PC-9 (cell line): ENCODE data around the gene CLEC5A. TPM values are rescaled to one million over a fixed set of nuclear protein-coding genes. Genes with fewer than 3 reads are reported as not detected.

Source experiments
- BruUV-seq: library from RNA; stranded (reverse); fragments of 400-500 nt; replicated peaks from 2 replicates; lab custom pipeline; 2021; lab: Mats Ljungman, UMichigan
- CTCF ChIA-PET: fragments of 300-600 bp; sonication (Branson Sonifier 250); formaldehyde crosslinking; loops from one replicate; lab custom pipeline; 2022; ENCODE audit warnings: antibody characterized with exemption; lab: Charles Lee
- POLR2A ChIA-PET: fragments of 300-600 bp; sonication (Branson Sonifier 250); formaldehyde crosslinking; loops from one replicate; lab custom pipeline; 2022; ENCODE audit warnings: antibody characterized with exemption; ENCODE audit not compliant: unreplicated experiment; lab: Charles Lee
- DNase-seq, 2 experiments: peaks; one replicate each; pipeline versions ENCODE4 v3.0.0 to v3.0.0-alpha.2; 2015 to 2022; ENCODE audit warnings: mixed read lengths in 1 of 2
- H2AFZ ChIP-seq: fragments of 200-600 bp; sonication (generic); 2 replicates; pipeline ENCODE4 v1.8.1; 2017; ENCODE audit warnings: antibody characterized with exemption
- H3F3A ChIP-seq: fragments of 200-600 bp; sonication (generic); 2 replicates; pipeline ENCODE4 v1.8.1; 2017; ENCODE audit warnings: antibody characterized with exemption, mild to moderate bottlenecking, low read depth; ENCODE audit not compliant: insufficient read depth
- H3K27ac ChIP-seq: fragments of 200-600 bp; sonication (generic); 2 replicates; pipeline ENCODE4 v1.6.1; 2016; ENCODE audit warnings: mixed run types
- H3K27me3 ChIP-seq: fragments of 200-600 bp; sonication (generic); 2 replicates; pipeline ENCODE4 v1.6.1; 2016; ENCODE audit warnings: low read depth, mixed run types; ENCODE audit not compliant: insufficient read depth
- H3K36me3 ChIP-seq: fragments of 200-600 bp; sonication (generic); 2 replicates; pipeline ENCODE4 v1.6.1; 2016; ENCODE audit warnings: low read depth, mixed run types
- H3K4me1 ChIP-seq: fragments of 200-600 bp; sonication (generic); replicated peaks from 2 replicates; pipeline ENCODE4 v1.6.1; 2016; ENCODE audit warnings: mixed run types; ENCODE audit not compliant: insufficient read depth
- H3K4me2 ChIP-seq: fragments of 200-600 bp; sonication (generic); 2 replicates; pipeline ENCODE4 v1.6.1; 2017; ENCODE audit warnings: mixed run types
- H3K4me3 ChIP-seq: fragments of 200-600 bp; sonication (generic); 2 replicates; pipeline ENCODE4 v1.6.1; 2016; ENCODE audit warnings: mixed run types
- H3K79me2 ChIP-seq: fragments of 200-600 bp; sonication (generic); 2 replicates; pipeline ENCODE4 v1.6.1; 2017; ENCODE audit warnings: low read depth, mixed run types
- H3K9me2 ChIP-seq: fragments of 200-600 bp; sonication (generic); 2 replicates; pipeline ENCODE4 v1.8.1; 2017; ENCODE audit warnings: mild to moderate bottlenecking; ENCODE audit not compliant: insufficient read depth
- H3K9me3 ChIP-seq: fragments of 200-600 bp; sonication (generic); 2 replicates; pipeline ENCODE4 v1.8.1; 2016; ENCODE audit warnings: low read depth; ENCODE audit not compliant: insufficient read depth
- H4K20me1 ChIP-seq: fragments of 200-600 bp; sonication (generic); 2 replicates; pipeline ENCODE4 v1.8.1; 2017; ENCODE audit not compliant: insufficient read depth
- EZH2 ChIP-seq: fragments of 200-600 bp; sonication (generic); IDR thresholded peaks from 2 replicates; pipeline ENCODE4 v1.8.0; 2017; ENCODE audit warnings: antibody characterized with exemption, low read depth
- intact Hi-C: fragments of 100-400 bp; cut with micrococcal nuclease; formaldehyde crosslinking; loops from one replicate; pipeline ENCODE4 v1.10.0; 2022; ENCODE audit not compliant: unreplicated experiment
- total RNA-seq: library from RNA; stranded (reverse); gene quantifications from 2 replicates; pipeline ENCODE4 v1.2.3, GENCODE V29; 2021
- TF ChIP-seq, protein P1 (sequence below): fragments of 200-600 bp; sonication (generic); conservative IDR thresholded peaks from 2 replicates; pipeline ENCODE4 v1.6.1; 2017; ENCODE audit warnings: mixed run types, antibody characterized with exemption, mild to moderate bottlenecking, moderate library complexity

The CLEC5A gene
- total RNA-seq, 1 experiment from 2014 or later, result not detected

DNA sequence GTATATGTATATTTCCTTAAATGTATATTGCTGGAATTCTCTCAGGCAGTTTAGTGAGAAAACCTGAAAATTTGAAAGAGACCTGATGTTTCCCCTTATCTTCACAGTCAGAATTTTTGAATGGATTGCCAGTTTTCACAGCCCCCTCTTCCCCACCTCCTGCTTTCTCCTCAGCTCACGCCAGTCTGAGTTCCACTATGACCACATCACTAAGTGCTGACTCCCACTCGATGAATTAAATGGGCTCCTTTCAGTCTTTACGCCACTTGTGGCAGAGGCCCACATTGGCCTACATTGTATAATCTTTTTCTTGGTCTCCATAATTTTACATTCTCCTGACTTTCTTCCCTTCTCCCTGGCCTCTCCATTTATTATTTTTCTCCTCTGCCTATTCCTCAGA lies 3.1 kb upstream of the CLEC5A start:
- Histone ChIP-seq H4K20me1 (no peaks in the 10 kb centered on the region), H3K4me2 (no peak overlapping the region), H3K79me2 (no peaks in the 10 kb centered on the region), H3K27ac (no peak overlapping the region), H3F3A (no peaks in the 10 kb centered on the region), H3K4me1 (no peaks in the 10 kb centered on the region), H3K4me3 (no peak overlapping the region), H3K27me3 (no peaks in the 10 kb centered on the region), H3K9me3 (no peaks in the 10 kb centered on the region), H3K36me3 (no peaks in the 10 kb centered on the region), H2AFZ (no peak overlapping the region), H3K9me2 (no peaks in the 10 kb centered on the region)
- no TSS peak for BruUV-seq
- no peak for TF ChIP-seq EZH2
- TF ChIP-seq, protein P1, sequence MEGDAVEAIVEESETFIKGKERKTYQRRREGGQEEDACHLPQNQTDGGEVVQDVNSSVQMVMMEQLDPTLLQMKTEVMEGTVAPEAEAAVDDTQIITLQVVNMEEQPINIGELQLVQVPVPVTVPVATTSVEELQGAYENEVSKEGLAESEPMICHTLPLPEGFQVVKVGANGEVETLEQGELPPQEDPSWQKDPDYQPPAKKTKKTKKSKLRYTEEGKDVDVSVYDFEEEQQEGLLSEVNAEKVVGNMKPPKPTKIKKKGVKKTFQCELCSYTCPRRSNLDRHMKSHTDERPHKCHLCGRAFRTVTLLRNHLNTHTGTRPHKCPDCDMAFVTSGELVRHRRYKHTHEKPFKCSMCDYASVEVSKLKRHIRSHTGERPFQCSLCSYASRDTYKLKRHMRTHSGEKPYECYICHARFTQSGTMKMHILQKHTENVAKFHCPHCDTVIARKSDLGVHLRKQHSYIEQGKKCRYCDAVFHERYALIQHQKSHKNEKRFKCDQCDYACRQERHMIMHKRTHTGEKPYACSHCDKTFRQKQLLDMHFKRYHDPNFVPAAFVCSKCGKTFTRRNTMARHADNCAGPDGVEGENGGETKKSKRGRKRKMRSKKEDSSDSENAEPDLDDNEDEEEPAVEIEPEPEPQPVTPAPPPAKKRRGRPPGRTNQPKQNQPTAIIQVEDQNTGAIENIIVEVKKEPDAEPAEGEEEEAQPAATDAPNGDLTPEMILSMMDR, result no peak
- intact Hi-C loops, result no loop called here
- DNase-seq, result no peak
- ChIA-PET POLR2A (no interaction called here), CTCF (no interaction called here)

DNA sequence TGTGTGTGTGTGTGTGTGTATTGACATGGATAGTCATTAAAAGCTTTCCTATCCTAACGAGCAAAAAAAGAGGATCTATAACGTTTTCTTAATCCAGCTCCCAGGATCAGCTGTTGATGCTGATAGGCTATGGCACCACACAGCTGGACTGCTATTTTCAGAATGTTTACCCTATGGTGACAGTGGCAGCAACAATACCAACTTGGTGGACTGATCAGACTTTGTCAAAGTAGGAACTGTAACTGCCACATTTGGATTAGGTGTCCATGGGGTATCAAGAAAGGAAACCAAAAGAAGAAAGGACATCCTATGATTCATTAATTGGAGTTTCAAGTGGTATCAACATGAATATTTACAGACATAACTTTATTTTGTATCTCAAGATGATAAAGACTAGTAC lies 2.7 kb upstream of the CLEC5A start:
- Histone ChIP-seq H3K4me2 (no peak overlapping the region), H3K79me2 (no peaks in the 10 kb centered on the region), H3K27me3 (no peaks in the 10 kb centered on the region), H3F3A (no peaks in the 10 kb centered on the region), H3K36me3 (no peaks in the 10 kb centered on the region), H3K4me3 (no peak overlapping the region), H4K20me1 (no peaks in the 10 kb centered on the region), H2AFZ (no peak overlapping the region), H3K4me1 (no peaks in the 10 kb centered on the region), H3K9me3 (no peaks in the 10 kb centered on the region), H3K27ac (no peak overlapping the region), H3K9me2 (no peaks in the 10 kb centered on the region)
- intact Hi-C loops, result no loop called here
- TF ChIP-seq, protein P1, result no peak
- no peak for TF ChIP-seq EZH2
- ChIA-PET POLR2A (no interaction called here), CTCF (no interaction called here)
- no TSS peak for BruUV-seq
- no peak for DNase-seq

DNA sequence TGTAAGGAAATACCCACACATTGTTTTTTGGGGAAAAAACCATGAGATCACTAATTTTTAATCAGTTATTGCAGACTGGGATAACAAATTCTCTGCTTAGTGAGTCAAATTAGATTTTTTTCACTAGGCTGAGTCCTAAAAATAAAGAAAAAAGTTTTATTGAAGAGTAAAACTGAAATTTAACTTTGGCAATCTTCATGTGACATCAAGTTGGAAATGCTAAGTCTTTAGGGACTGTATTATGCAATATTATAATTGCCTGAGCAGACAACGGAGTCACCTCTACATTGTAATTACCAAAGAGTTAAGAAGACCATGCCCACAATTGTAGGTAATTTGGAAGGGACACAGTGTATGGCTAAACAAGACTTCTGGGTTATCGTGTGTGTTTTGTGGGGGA lies 2.2 kb upstream of the CLEC5A start:
- Histone ChIP-seq H3K36me3 (no peaks in the 10 kb centered on the region), H3K9me3 (no peaks in the 10 kb centered on the region), H3K9me2 (no peaks in the 10 kb centered on the region), H3K79me2 (no peaks in the 10 kb centered on the region), H3K4me3 (no peak overlapping the region), H4K20me1 (no peaks in the 10 kb centered on the region), H3K27ac (no peak overlapping the region), H3K4me2 (no peak overlapping the region), H3F3A (no peaks in the 10 kb centered on the region), H3K27me3 (no peaks in the 10 kb centered on the region), H2AFZ (no peak overlapping the region), H3K4me1 (no peaks in the 10 kb centered on the region)
- no TSS peak for BruUV-seq
- DNase-seq, result no peak
- POLR2A ChIA-PET, result no interaction called here
- TF ChIP-seq EZH2, result no peak
- TF ChIP-seq, protein P1, result no peak
- CTCF ChIA-PET, result no interaction called here
- intact Hi-C loops, result no loop called here
